GM13977 (cell line): ENCODE measurements around the gene DSTN.

Experiments used
- DNase-seq: peaks from one replicate; pipeline ENCODE4 v3.0.0; 2012; ENCODE audit warnings: low spot score
- in situ Hi-C: fragments of 300-500 bp; cut with MboI; formaldehyde crosslinking; loops from one replicate; pipeline ENCODE4 v1.12.0; 2022; ENCODE audit warnings: low sequenced_read_pairs, low pct_unique_long_range_greater_than_20kb, mixed read lengths, inconsistent platforms; ENCODE audit not compliant: unreplicated experiment
- TF ChIP-seq, protein P1 (sequence below): IDR thresholded peaks from 2 replicates; pipeline ENCODE4 v1.5.1; 2012; ENCODE audit warnings: mild to moderate bottlenecking, control low read depth; ENCODE audit not compliant: insufficient read depth; ENCODE audit errors: extremely low read depth, missing control alignments

DSTN gene

DNA sequence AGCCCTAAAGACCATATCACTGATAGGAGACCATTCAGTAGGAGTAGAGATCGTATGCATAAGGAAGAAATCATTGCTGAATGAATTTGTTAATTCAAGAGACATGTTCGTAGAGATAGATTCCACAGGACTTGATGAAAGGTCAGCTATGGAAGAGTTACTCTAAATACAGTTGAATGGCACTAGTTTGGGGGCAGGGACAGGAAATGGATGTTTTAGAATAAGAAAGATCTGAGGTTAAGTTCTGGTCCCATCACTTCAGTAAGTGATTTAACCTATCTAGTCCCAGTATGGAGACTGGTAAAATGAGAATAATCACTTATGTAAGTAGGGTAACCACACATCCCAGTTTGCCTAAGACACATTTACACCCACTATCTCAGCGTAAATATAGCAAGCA lies 35.8 kb upstream of the DSTN start:
- DNase-seq = no peak
- in situ Hi-C loops = loop anchor here (25.0 kb wide), 1 partner anchor 403 kb away; no protein-coding TSS in a partner anchor
- TF ChIP-seq, protein P1, sequence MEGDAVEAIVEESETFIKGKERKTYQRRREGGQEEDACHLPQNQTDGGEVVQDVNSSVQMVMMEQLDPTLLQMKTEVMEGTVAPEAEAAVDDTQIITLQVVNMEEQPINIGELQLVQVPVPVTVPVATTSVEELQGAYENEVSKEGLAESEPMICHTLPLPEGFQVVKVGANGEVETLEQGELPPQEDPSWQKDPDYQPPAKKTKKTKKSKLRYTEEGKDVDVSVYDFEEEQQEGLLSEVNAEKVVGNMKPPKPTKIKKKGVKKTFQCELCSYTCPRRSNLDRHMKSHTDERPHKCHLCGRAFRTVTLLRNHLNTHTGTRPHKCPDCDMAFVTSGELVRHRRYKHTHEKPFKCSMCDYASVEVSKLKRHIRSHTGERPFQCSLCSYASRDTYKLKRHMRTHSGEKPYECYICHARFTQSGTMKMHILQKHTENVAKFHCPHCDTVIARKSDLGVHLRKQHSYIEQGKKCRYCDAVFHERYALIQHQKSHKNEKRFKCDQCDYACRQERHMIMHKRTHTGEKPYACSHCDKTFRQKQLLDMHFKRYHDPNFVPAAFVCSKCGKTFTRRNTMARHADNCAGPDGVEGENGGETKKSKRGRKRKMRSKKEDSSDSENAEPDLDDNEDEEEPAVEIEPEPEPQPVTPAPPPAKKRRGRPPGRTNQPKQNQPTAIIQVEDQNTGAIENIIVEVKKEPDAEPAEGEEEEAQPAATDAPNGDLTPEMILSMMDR = no peak

- TF ChIP-seq, protein P1 = peak; percentile 83
- in situ Hi-C loops = loop anchor here (25.0 kb wide), 1 partner anchor 400 kb away; no protein-coding TSS in a partner anchor
- DNase-seq = peak; percentile 67
These were observed 32.9 kb upstream of the DSTN start for GRCh38 chr20:17536944-17537444.

- DNase-seq = no peak
- in situ Hi-C loops = loop anchor here (25.0 kb wide), 1 partner anchor 399 kb away; no protein-coding TSS in a partner anchor
- TF ChIP-seq, protein P1 = no peak
These were observed 31.9 kb upstream of the DSTN start for GRCh38 chr20:17537959-17538358.

DNA sequence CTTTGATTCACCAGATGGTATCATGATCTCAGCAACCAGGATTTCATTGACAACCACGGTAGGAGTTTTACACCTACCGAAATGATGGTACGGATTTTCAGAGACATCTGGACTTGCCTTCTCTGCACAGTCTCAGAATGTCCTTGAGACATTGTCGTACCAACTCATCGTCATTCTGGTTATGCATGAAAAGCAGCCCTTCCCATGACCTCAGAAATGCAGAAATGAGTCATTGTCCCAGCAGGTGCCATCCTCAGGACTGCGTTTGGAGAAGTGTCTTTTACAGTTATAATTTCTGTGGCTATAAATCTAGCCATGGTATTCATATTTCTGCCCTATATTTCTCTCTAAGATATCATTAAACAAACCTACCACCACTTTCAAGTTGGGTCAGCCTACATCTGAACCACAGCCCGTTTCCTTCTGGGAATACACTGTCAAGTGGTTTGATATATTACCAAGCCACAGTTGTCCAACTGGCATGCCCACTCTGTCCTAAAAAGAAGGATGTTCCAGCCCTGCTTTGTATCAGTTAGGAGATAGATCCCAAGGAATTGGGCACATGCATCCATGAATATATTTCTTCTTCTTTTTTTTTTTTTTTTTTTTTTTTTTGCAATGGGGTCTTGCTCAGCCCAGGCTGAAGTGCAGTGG lies 31.2 kb upstream of the DSTN start:
- in situ Hi-C loops = loop anchor here (25.0 kb wide), 1 partner anchor 399 kb away; no protein-coding TSS in a partner anchor
- TF ChIP-seq, protein P1 = no peak
- no peak for DNase-seq

- in situ Hi-C loops = loop anchor here (10.0 to 25.0 kb wide), 2 partner anchors 63 to 396 kb away; no protein-coding TSS in a partner anchor
- TF ChIP-seq, protein P1 = no peak
- no peak for DNase-seq
These were observed 28.3 kb upstream of the DSTN start for GRCh38 chr20:17541596-17541995.

DNA sequence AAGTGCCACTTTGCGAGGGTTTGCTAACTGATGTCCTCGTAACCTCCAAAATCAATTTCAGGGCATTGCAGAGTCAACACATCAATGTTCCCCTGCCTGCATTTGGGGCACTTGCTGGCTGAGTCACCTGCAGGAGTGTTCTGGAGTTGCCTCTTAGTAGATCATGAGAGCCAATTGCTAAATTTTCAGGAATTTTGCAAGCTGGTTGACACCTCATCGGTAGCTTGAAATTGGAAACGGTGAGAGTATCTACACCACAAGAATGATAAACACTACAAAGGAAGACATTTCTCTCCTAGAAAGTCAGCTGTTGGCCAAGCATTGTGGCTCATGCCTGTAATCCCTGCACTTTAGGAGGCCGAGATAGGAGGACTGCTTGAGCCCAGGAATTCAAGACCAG lies 27.9 kb upstream of the DSTN start:
- in situ Hi-C loops = loop anchor here (10.0 to 25.0 kb wide), 2 partner anchors 63 to 395 kb away; no protein-coding TSS in a partner anchor
- TF ChIP-seq, protein P1 = no peak
- no peak for DNase-seq
